SK-N-SH (cell line): ENCODE data around the gene ARHGAP23. TPM values are rescaled to one million over a fixed set of nuclear protein-coding genes. Genes with fewer than 3 reads are reported as not detected.

Experiments used
- CTCF ChIA-PET: fragments of 300-600, 350-600 bp; formaldehyde crosslinking; extraction: SDS; loops from one replicate; lab custom pipeline; 2021; lab: Yijun Ruan, JAX
- POLR2A ChIA-PET: fragments of 350-600 bp; sonication (Branson Sonifier 250); formaldehyde crosslinking; extraction: SDS; loops from one replicate; lab custom pipeline; 2020; ENCODE audit warnings: antibody characterized with exemption, inconsistent platforms; lab: Yijun Ruan, JAX
- DNase-seq: peaks from one replicate; pipeline ENCODE4 v3.0.0; 2012
- H2AFZ ChIP-seq: fragments of 200-600 bp; sonication (generic); 2 replicates; pipeline ENCODE4 v1.8.1; 2016; ENCODE audit warnings: antibody characterized with exemption, mild to moderate bottlenecking, low read depth
- H3F3A ChIP-seq: fragments of 200-600 bp; sonication (generic); replicated peaks from 2 replicates; pipeline ENCODE3; 2016; ENCODE audit warnings: antibody characterized with exemption, mild to moderate bottlenecking; ENCODE audit not compliant: insufficient read depth
- H3K27ac ChIP-seq, 2 experiments: fragments of 200-500 bp in 1 of 2; fragments of 200-600 bp in 1 of 2; sonication (Bioruptor generic) in 1 of 2; sonication (generic), shearing (Covaris generic) in 1 of 2; 2 replicates each; pipeline versions ENCODE4 v1.5.1 to v1.6.1; 2014 to 2016; ENCODE audit warnings: low read depth in 2 of 2, inconsistent platforms in 1 of 2, low read length in 1 of 2, mild to moderate bottlenecking in 1 of 2, mixed read lengths in 1 of 2
- H3K27me3 ChIP-seq: fragments of 200-600 bp; sonication (generic), shearing (Covaris generic); 2 replicates; pipeline ENCODE4 v1.6.1; 2016; ENCODE audit warnings: mixed run types; ENCODE audit not compliant: insufficient read depth
- H3K36me3 ChIP-seq, 2 experiments: fragments of 200-500 bp in 1 of 2; fragments of 200-600 bp in 1 of 2; sonication (Bioruptor generic) in 1 of 2; sonication (generic) in 1 of 2; replicated peaks in 1 of 2; 2 replicates each; pipeline versions ENCODE3 to v1.5.1; 2014 to 2016; ENCODE audit warnings: low read length in 1 of 2, mild to moderate bottlenecking in 1 of 2; ENCODE audit not compliant: insufficient read depth in 2 of 2, control insufficient read depth in 1 of 2
- H3K4me1 ChIP-seq, 2 experiments: fragments of 200-500 bp in 1 of 2; fragments of 200-600 bp in 1 of 2; sonication (Bioruptor generic) in 1 of 2; sonication (generic), shearing (Covaris generic) in 1 of 2; 2 replicates each; pipeline versions ENCODE4 v1.5.1 to v1.6.1; 2014 to 2016; ENCODE audit warnings: low read depth in 1 of 2, low read length in 1 of 2, mixed run types in 1 of 2; ENCODE audit not compliant: insufficient read depth in 2 of 2, control insufficient read depth in 1 of 2
- H3K4me2 ChIP-seq: fragments of 200-600 bp; sonication (generic), shearing (Covaris generic); 2 replicates; pipeline ENCODE4 v1.6.1; 2017; ENCODE audit warnings: mixed run types
- H3K4me3 ChIP-seq, 2 experiments: fragments of 200-500 bp in 1 of 2; fragments of 200-600 bp in 1 of 2; sonication (Bioruptor generic) in 1 of 2; sonication (generic), shearing (Covaris generic) in 1 of 2; 2 replicates each; pipeline versions ENCODE4 v1.5.1 to v1.8.1; 2014 to 2016; ENCODE audit warnings: low read depth in 2 of 2, inconsistent platforms in 1 of 2, low read length in 1 of 2, mild to moderate bottlenecking in 1 of 2, mixed read lengths in 1 of 2, moderate library complexity in 1 of 2
- H3K79me2 ChIP-seq: fragments of 200-600 bp; sonication (generic); 2 replicates; pipeline ENCODE4 v1.8.1; 2017; ENCODE audit warnings: mild to moderate bottlenecking; ENCODE audit not compliant: insufficient read depth
- H3K9ac ChIP-seq: fragments of 200-600 bp; sonication (generic); 2 replicates; pipeline ENCODE4 v1.6.1; 2017; ENCODE audit warnings: mixed run types
- H3K9me2 ChIP-seq: fragments of 200-600 bp; sonication (generic); 2 replicates; pipeline ENCODE4 v1.6.1; 2017; ENCODE audit warnings: mixed run types
- H3K9me3 ChIP-seq: fragments of 200-600 bp; sonication (generic); 2 replicates; pipeline ENCODE4 v1.6.1; 2017; ENCODE audit warnings: mixed run types, mild to moderate bottlenecking, moderate library complexity
- H4K20me1 ChIP-seq: fragments of 200-600 bp; sonication (generic); 2 replicates; pipeline ENCODE4 v1.6.1; 2017; ENCODE audit warnings: mild to moderate bottlenecking, mixed run types; ENCODE audit not compliant: insufficient read depth
- CHD2 ChIP-seq: fragments of 150-350 bp; IDR thresholded peaks from 2 replicates; pipeline ENCODE4 v1.6.1; 2018; ENCODE audit warnings: low read length; ENCODE audit not compliant: partially characterized antibody
- FOSL2 ChIP-seq: IDR thresholded peaks from 2 replicates; pipeline ENCODE4 v1.4.0; 2012; ENCODE audit warnings: low read depth, mild to moderate bottlenecking, moderate library complexity, borderline replicate concordance
- JUND ChIP-seq: IDR thresholded peaks from 2 replicates; pipeline ENCODE4 v1.4.0; 2012
- MXI1 ChIP-seq: IDR thresholded peaks from 2 replicates; pipeline ENCODE4 v1.6.1; 2012; ENCODE audit warnings: mild to moderate bottlenecking, low read depth, low read length, improper control_type of control experiment
- NRF1 ChIP-seq: IDR thresholded peaks from 2 replicates; pipeline ENCODE4 v1.6.1; 2012; ENCODE audit warnings: low read depth, mild to moderate bottlenecking, low read length
- RAD21 ChIP-seq: IDR thresholded peaks from 2 replicates; pipeline ENCODE4 v1.6.1; 2012; ENCODE audit warnings: mild to moderate bottlenecking, low read length
- RCOR1 ChIP-seq: fragments of 150-350 bp; IDR thresholded peaks from 2 replicates; pipeline ENCODE4 v1.6.1; 2017; ENCODE audit warnings: antibody characterized with exemption, low read length
- TAF1 ChIP-seq: IDR thresholded peaks from 2 replicates; pipeline ENCODE4 v1.6.1; 2012; ENCODE audit warnings: low read depth, mild to moderate bottlenecking, low read length, moderate library complexity, borderline replicate concordance
- whole genome bisulfite sequencing: methylation state at CpG from one replicate; pipeline ENCODE4 v1.1.6; 2017; ENCODE audit warnings: low lambda C conversion rate; 5-methylcytosine and 5-hydroxymethylcytosine counted together
- polyA plus RNA-seq, 3 experiments: library from polyadenylated mRNA; depleted of rRNA; stranded (reverse); fragments of >200 nt; gene quantifications; 2 replicates each; pipeline ENCODE4 v1.2.3, GENCODE V29; 2012
- TF ChIP-seq, protein P1 (sequence below): IDR thresholded peaks from 2 replicates; pipeline ENCODE4 v1.6.1; 2012; ENCODE audit warnings: mild to moderate bottlenecking, low read depth, low read length, moderate library complexity
- TF ChIP-seq, protein P2 (sequence below): IDR thresholded peaks from 2 replicates; pipeline ENCODE4 v1.4.0; 2012; ENCODE audit warnings: low read depth, borderline replicate concordance

Gene ARHGAP23
- polyA plus RNA-seq, 1 of the 3 experiments (the other 2 are of a cell fraction) = 19.2 TPM

DNA sequence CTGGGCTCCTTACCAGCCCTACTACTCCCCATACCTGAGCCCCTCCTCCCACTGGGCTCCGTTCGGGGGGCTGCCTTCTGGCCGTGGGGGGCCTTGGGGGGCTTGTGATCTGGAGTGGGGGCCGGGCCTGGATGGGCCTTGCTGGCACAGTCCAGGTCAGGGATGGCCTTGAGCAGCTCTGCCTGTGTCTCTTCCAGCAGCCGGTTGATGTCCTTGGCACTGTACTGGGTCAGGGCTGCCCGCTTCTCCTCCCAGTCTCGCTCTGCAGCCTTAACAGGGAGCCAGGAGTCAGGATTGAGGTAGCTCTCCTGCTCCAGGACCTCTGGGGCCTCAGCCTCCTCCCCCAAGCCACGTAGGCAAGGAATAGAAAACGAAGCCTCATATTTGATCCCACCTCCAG is 122.9 kb downstream of the ARHGAP23 start:
- POLR2A ChIA-PET = no interaction called here
- H3F3A ChIP-seq = peaks cover 6% of the 10 kb centered on the region
- no peaks in the 10 kb centered on the region for H3K9me2 ChIP-seq
- H4K20me1 ChIP-seq = no peaks in the 10 kb centered on the region
- no peaks in the 10 kb centered on the region for H3K9me3 ChIP-seq
- H3K4me3 ChIP-seq = no peak overlapping the region
- H3K4me1 ChIP-seq = peaks cover 0 to 15% of the 10 kb centered on the region in 2 experiments; a peak in 2 of 4 replicates
- H3K4me2 ChIP-seq = no peak overlapping the region
- H3K27ac ChIP-seq = no peak overlapping the region
- no peak for DNase-seq
- CTCF ChIA-PET = interaction anchor here (1.0 to 4.3 kb wide), 9 partner anchors 14 to 117 kb away, joined by 4 to 17 read pairs (median 7); partner anchors contain the start of gene SRCIN1
- no peak overlapping the region for H3K9ac ChIP-seq
- no peak for TF ChIP-seq MXI1
- no peak for TF ChIP-seq JUND
- TF ChIP-seq NRF1 = no peak
- TF ChIP-seq TAF1 = no peak
- TF ChIP-seq FOSL2 = no peak
- TF ChIP-seq CHD2 = no peak
- no peak for TF ChIP-seq RCOR1
- no peak for TF ChIP-seq RAD21
- TF ChIP-seq, protein P1, sequence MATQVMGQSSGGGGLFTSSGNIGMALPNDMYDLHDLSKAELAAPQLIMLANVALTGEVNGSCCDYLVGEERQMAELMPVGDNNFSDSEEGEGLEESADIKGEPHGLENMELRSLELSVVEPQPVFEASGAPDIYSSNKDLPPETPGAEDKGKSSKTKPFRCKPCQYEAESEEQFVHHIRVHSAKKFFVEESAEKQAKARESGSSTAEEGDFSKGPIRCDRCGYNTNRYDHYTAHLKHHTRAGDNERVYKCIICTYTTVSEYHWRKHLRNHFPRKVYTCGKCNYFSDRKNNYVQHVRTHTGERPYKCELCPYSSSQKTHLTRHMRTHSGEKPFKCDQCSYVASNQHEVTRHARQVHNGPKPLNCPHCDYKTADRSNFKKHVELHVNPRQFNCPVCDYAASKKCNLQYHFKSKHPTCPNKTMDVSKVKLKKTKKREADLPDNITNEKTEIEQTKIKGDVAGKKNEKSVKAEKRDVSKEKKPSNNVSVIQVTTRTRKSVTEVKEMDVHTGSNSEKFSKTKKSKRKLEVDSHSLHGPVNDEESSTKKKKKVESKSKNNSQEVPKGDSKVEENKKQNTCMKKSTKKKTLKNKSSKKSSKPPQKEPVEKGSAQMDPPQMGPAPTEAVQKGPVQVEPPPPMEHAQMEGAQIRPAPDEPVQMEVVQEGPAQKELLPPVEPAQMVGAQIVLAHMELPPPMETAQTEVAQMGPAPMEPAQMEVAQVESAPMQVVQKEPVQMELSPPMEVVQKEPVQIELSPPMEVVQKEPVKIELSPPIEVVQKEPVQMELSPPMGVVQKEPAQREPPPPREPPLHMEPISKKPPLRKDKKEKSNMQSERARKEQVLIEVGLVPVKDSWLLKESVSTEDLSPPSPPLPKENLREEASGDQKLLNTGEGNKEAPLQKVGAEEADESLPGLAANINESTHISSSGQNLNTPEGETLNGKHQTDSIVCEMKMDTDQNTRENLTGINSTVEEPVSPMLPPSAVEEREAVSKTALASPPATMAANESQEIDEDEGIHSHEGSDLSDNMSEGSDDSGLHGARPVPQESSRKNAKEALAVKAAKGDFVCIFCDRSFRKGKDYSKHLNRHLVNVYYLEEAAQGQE = no peak
- TF ChIP-seq, all 33 proteins: peak for 0
- Histone ChIP-seq H3K79me2 (no peaks in the 10 kb centered on the region), H3K27me3 (no peaks in the 10 kb centered on the region), H3K36me3 (no peaks in the 10 kb centered on the region), H2AFZ (no peak overlapping the region)
- WGBS = 90% methylated on average over 5 of the region's 9 CpGs

DNA sequence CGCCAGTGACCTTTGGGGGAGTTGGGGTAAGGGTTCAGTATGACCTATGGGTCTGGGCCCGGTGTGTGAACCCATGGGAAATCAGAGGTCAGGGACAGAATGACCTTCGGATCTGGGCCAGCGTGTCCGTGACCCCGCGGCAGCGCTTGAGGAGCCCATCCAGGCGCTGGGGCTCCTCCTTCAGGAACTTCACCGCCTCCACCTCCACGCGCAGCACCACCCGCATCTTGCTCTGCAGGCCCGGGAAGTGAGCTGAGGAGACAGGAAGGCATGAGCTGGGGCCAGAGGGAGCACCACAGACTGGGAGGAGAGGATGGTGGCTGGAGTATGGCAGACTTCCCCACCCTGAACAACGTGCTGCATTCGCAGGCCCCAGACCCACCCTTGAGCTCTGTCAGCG is 124.1 kb downstream of the ARHGAP23 start:
- Histone ChIP-seq H3K27ac (no peak overlapping the region), H3F3A (peaks cover 6% of the 10 kb centered on the region), H3K79me2 (no peaks in the 10 kb centered on the region), H3K9ac (no peak overlapping the region), H4K20me1 (no peaks in the 10 kb centered on the region), H3K4me3 (no peak overlapping the region), H3K9me3 (no peaks in the 10 kb centered on the region), H3K36me3 (no peaks in the 10 kb centered on the region), H3K4me1 (peaks cover 0 to 20% of the 10 kb centered on the region in 2 experiments; a peak in 2 of 4 replicates), H2AFZ (no peak overlapping the region), H3K9me2 (no peaks in the 10 kb centered on the region), H3K27me3 (no peaks in the 10 kb centered on the region), H3K4me2 (no peak overlapping the region)
- no peak for DNase-seq
- WGBS = 92% methylated on average over 11 of the region's 17 CpGs
- CTCF ChIA-PET = interaction anchor here (0.6 to 4.3 kb wide), 10 partner anchors 10 to 115 kb away, joined by 4 to 17 read pairs (median 6); partner anchors contain the start of gene SRCIN1
- POLR2A ChIA-PET = no interaction called here
- TF ChIP-seq, protein P2, sequence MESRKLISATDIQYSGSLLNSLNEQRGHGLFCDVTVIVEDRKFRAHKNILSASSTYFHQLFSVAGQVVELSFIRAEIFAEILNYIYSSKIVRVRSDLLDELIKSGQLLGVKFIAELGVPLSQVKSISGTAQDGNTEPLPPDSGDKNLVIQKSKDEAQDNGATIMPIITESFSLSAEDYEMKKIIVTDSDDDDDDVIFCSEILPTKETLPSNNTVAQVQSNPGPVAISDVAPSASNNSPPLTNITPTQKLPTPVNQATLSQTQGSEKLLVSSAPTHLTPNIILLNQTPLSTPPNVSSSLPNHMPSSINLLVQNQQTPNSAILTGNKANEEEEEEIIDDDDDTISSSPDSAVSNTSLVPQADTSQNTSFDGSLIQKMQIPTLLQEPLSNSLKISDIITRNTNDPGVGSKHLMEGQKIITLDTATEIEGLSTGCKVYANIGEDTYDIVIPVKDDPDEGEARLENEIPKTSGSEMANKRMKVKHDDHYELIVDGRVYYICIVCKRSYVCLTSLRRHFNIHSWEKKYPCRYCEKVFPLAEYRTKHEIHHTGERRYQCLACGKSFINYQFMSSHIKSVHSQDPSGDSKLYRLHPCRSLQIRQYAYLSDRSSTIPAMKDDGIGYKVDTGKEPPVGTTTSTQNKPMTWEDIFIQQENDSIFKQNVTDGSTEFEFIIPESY = no peak
